ENCODE data around the gene SDHD.

GRCh38 chr11:112123129-112123528, 36.5 kb downstream of the SDHD start:
- TF ChIP-seq BCL3 (IDR thresholded peaks at IDR 0.05), result no peak
- TF ChIP-seq ZSCAN20 (CRISPR knock-in tag; IDR thresholded peaks at IDR 0.05), result no peak
- TF ChIP-seq SMC3 (IDR thresholded peaks at IDR 0.05), result no peak
- no peak for TF ChIP-seq REST (IDR thresholded peaks at IDR 0.05)
- no peak for TF ChIP-seq MAX (IDR thresholded peaks at IDR 0.05)
- no peak for TF ChIP-seq JUNB (IDR thresholded peaks at IDR 0.05)
- TF ChIP-seq CTCF (IDR thresholded peaks at IDR 0.05), result no peak
- TF ChIP-seq FOSL2 (IDR thresholded peaks at IDR 0.05), result no peak
- no peak for TF ChIP-seq FOSL2 (CRISPR knock-in tag; IDR thresholded peaks at IDR 0.05)
- TF ChIP-seq PBX3 (IDR thresholded peaks at IDR 0.05), result no peak
